ENCODE results near the gene NPY2R.

The NPY2R gene

GRCh38 chr4:155248002-155248896, 39.8 kb downstream of the NPY2R start:
- FAIRE-seq (no peak), DNase-seq (ENCODE audit: extremely low spot score, insufficient read length, low read depth) (no peak)

- DNase-seq (ENCODE audit: extremely low spot score, insufficient read length, low read depth) (no peak), FAIRE-seq (no peak)
These were observed 40.7 kb downstream of the NPY2R start for GRCh38 chr4:155249016-155249566.

- DNase-seq (ENCODE audit: extremely low spot score, insufficient read length, low read depth) (no peak), FAIRE-seq (no peak)
These were observed 43.9 kb downstream of the NPY2R start for GRCh38 chr4:155252327-155252726.

- FAIRE-seq (no peak), DNase-seq (ENCODE audit: extremely low spot score, insufficient read length, low read depth) (no peak)
These were observed 55.0 kb downstream of the NPY2R start for GRCh38 chr4:155263480-155263879.

GRCh38 chr4:155265113-155265512, 56.7 kb downstream of the NPY2R start:
- no peak for FAIRE-seq
- no peak for DNase-seq (ENCODE audit: extremely low spot score, insufficient read length, low read depth)
